SHP77 (cell line): ENCODE results near the gene POLR2L.

Experiments used
- DNase-seq, 2 experiments: peaks; one replicate each; lab custom pipeline; 2025; lab: John Stamatoyannopoulos, UW

POLR2L gene

GRCh38 chr11:854601-855329, 12.4 kb upstream of the POLR2L start:
- no peak for DNase-seq

- no peak for DNase-seq
These were observed 11.5 kb upstream of the POLR2L start for GRCh38 chr11:853682-854448.

GRCh38 chr11:852762-853161, 10.4 kb upstream of the POLR2L start:
- DNase-seq, result no peak

- no peak for DNase-seq
These were observed 8.7 kb upstream of the POLR2L start for GRCh38 chr11:850775-851763.

- no peak for DNase-seq
These were observed 7.8 kb upstream of the POLR2L start for GRCh38 chr11:849951-850774.

- DNase-seq, result no peak
These were observed 6.9 kb upstream of the POLR2L start for GRCh38 chr11:849104-849824.

- DNase-seq, result no peak
These were observed 6.1 kb upstream of the POLR2L start for GRCh38 chr11:848380-848931.

- no peak for DNase-seq
These were observed 5.5 kb upstream of the POLR2L start for GRCh38 chr11:847876-848275.

- DNase-seq, result no peak
These were observed 4.3 kb upstream of the POLR2L start for GRCh38 chr11:846496-847098.

GRCh38 chr11:845872-846495, 3.7 kb upstream of the POLR2L start:
- DNase-seq, result no peak

- no peak for DNase-seq
These were observed 2.6 kb upstream of the POLR2L start for GRCh38 chr11:844693-845644.

GRCh38 chr11:843818-844692, 1.7 kb upstream of the POLR2L start:
- DNase-seq, result no peak

- DNase-seq, result no peak
These were observed 881 bp upstream of the POLR2L start for GRCh38 chr11:843086-843734.

- no peak for DNase-seq
These were observed 354 bp downstream of the POLR2L start for GRCh38 chr11:841981-842369.

- no peak for DNase-seq
These were observed 2.3 kb downstream of the POLR2L start for GRCh38 chr11:839875-840617.

- no peak for DNase-seq
These were observed 3.1 kb downstream of the POLR2L start for GRCh38 chr11:839280-839623.
